Measurements from ENCODE around the gene SEL1L3.

- no peak for TF ChIP-seq CTCF (IDR thresholded peaks at IDR 0.05)
- no peak for TF ChIP-seq EZH2 (IDR thresholded peaks at IDR 0.05; ENCODE audit: borderline replicate concordance, insufficient read depth, low read depth, low read length, poor library complexity, severe bottlenecking)
These were observed 37.5 kb upstream of the SEL1L3 start for GRCh38 chr4:25900310-25900709.
